MV-4-11 (cell line): ENCODE results near the gene ANKRD10.
A peak's percentile ranks its signal among the peaks of the same experiment; 100 is the strongest.

ENCODE experiments used
- DNase-seq: peaks from one replicate; lab custom pipeline; 2025; lab: John Stamatoyannopoulos, UW

ANKRD10 gene

DNA sequence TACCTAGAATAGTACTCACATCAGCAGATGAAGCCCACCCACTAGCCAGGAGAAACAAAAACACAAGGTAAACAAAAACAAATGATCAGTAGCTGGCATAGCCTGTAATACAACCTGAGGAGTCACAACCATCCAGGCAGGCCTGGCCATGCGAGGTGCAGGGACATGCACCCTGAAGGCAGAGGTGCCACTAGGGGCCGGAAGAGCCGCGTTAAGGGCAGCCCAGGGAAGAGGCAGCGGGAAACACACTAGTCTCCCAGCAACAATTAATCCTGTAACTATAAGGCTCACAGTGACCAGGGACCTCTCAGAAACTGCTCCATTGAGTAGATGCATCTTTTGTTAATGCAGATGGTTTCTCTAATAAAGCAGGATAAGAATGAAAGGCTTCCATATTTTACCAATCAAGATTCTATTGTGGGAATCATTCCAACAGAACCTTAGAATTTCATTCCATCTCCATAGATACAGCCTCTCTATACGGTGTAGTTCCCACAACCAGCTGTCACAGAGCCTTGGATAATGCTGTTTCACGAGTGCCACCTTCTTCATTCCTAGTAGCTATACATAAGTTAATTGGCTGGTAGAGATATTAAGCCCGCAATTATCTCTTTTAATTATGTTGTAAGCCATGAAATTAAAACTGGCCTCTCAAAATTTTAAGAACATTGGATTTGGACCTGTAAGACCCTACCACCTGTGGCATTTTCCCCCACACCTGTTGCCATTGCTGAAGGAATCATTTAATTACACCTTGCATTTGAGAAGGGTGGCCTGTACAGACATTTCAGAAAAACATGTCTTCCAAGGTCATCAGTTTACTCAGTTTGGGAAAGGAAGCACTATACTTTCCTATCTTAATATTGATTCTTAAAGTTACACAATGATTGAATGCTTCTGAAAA, 28.7 kb downstream of the ANKRD10 start:
- DNase-seq: no peak

DNA sequence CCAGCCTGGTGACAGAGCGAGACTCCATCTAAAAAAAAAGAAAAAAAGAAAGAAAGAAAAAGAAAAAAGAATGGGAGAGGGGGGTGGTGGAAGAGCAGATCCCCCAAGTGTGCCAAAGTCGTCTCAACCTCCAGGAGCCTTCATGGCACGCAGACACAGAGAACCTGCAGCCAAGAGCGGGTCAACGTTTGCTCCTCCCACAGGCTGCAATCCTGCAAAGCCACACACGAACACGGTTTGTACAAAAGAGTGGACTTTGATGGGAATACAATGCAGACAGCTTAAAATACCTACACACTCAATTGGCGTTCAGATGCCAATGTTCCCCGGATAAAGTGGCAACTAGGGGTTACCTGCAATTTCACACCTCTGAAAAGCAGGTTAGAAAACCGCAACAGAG, 29.4 kb downstream of the ANKRD10 start:
- DNase-seq: no peak

DNA sequence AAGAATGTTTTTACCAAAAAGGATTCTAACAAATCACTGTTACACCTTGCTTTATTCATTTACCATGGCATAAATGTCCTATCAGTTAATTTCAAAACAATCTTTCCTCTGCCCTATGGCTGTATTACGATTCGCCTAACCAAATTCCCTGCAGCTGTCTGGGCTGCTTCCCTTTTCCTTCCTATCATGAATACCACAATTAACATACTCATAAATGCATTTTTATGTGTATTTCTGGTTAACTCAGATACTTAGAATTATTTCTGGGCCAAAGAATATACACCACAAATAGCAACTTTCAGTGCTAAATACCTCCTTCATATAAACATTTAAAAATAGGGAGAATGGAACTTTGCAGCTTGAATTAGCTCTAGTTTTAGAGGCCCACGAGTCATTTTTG, 30.4 kb downstream of the ANKRD10 start:
- no peak for DNase-seq

DNA sequence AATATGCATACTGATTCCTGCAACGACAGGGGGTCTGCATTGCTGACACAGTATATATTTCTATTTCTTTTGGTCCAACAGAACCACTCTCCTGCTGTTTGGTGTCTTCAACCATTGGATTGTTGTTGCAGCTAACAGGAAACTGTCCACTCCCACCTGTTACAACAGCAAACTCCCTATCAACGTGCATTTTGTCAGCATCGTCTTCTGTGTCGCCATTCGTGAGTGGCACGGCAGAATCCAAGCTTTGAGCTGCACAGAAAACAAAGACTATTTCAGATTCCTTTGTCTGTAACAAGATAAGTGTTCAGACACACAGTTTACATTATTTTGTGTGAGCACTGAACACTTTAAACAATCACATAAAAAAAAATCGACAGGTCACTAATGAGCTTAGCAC, 31.3 kb downstream of the ANKRD10 start:
- DNase-seq: no peak

DNA sequence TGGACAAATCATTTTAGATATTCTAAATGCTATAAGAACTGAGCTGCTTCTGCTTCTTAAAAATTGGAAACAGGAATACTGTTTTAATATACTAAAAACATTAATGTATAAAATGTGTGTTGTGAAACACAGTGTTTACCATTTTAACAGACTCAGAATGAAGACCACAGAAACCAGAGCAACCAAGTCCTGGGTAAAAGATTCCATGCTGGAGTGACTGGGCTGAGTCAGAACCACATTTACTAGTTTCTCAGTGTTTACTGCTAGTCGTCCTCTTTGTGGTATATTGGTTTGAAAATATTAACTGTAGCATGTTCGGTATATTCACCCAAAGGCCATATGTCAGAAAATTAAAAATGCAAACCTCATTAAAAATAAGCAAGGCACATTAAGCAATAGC, 31.9 kb downstream of the ANKRD10 start:
- DNase-seq: no peak

DNA sequence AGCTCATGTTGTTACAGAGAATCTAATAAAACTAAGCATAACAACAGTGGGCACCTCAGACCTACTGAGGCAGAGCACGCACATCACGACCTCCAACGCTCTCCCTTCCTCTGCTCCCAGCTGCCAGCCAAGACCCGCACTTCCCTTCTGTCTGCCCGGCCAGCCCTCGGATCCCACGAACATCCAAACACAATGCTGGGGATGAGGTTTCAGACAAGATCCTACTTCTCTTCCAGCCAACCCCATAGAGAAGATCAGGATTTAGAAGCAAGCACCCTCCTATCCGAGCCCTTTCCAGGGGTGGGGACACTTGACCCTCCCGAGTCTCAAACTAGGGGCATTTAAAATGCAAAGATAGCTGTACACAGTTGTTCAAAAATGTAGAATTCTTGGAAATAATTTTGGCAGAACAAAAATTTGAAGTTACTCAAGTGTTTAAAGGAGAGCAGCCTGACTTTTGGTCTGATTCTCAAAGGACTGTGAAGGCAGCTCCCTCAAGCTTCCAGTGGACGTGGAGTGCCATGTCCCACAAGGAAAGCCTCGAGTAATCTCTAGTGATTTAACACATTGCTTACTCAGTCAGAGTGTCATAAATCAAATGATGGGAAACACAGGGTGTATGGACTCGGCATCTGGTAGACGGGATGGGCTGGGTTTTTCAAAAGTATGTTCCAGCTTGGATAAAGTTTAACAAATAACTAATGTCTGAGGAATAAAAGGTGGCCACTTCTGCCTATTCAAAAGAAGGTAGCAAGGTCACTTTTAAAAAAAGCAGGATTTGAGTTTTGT, 32.8 kb downstream of the ANKRD10 start:
- DNase-seq: no peak

DNA sequence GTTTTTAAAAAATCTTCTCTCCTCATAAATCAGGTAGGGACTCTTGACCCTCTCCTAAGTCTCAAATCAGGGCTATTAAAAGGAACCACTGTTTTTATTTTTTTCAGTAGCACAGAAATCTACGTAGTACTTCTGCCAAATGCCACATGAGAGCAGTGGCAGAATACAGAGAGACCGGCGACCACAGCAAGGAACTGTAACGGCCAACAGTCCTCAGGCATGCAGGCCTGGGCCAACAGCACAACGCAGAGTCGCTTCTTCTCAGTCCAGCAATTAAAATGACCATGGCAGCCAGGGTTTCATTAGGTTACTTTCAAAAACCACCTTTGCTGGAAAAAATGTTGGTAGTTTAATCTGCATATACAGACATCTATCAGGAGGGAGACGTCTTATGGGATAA, 34.2 kb downstream of the ANKRD10 start:
- DNase-seq: no peak

DNA sequence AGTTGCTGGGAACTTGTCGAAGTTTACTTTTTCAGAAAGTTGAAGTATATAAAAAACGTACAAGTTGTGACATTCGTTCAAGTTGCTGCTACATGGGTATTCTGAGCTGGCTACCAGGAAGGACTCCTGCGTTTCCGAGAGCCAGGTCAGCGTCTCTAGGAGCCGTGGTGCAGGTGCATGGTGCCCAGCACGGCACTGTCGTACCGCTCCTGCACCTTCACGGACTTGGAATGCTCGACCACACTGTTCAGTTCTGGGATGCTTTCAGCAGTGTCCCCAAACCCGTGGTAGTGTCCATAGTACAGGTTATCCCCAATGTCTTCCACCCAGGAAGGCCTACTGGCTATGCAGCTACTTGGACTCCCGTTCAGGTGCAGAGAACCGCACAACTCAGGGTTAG, 35.4 kb downstream of the ANKRD10 start:
- DNase-seq: no peak

DNA sequence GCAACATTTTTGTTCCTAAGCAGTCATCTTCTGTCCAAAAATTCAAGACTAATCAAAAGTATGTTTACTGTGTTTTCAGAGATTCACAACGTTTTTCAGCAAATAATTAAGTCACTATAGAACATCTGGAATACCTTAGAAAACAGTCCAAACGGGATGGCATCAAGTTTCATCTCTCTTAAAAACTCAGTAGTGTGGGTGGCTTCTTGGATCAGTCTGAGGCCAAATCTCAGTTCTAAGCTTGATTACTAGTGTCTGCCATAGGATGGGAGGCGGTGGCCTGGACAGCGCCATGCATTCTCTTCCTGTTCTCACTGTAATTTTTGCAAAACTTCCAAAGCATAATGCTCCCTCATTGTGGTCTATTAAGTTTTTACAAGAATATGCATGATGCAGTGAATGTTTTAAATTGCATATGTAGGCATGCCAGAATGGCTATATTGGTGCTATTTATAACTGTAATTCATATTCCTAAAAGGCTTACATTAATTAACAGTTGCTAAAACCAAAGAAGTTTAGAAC, 37.1 kb downstream of the ANKRD10 start:
- DNase-seq: no peak

DNA sequence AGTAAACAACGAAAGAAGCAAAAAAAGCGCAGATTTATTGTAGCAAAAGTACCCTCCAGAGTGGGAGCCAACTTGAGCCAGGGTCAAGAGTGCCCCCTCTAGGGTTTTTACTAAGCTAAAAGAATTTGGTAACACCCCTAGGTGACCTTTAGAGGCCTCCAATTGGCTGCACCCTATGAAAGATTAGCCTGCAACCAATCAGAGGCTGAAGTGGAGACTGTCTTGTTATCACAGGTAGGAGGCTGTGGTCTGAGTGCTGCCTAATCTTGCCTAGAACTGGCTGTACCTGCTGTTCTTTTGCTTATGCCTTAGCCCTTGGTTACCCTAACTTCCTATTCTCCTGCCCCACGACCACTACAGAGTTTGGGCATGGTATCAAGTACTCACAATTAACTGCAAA, 38.3 kb downstream of the ANKRD10 start:
- DNase-seq: no peak

DNA sequence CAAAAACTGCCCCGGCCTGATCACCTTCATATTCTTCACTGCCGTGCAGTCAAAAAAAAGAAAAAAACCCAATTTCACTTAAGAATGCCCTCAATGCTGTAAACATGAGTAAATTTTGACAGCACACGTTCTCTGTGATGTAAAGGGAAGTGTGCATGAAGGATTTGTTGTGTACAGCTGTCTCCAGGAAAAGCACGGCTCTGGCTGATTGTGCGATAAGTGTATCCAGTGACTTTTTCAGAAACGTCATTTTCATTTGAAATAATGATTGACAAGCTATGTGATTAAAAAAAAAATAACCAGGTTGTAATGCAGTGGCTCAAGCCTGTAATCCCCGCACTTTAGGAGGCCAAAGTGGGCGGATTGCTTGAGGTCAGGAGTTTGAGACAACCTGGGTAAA, 39.6 kb downstream of the ANKRD10 start:
- peak; percentile 7 for DNase-seq

DNA sequence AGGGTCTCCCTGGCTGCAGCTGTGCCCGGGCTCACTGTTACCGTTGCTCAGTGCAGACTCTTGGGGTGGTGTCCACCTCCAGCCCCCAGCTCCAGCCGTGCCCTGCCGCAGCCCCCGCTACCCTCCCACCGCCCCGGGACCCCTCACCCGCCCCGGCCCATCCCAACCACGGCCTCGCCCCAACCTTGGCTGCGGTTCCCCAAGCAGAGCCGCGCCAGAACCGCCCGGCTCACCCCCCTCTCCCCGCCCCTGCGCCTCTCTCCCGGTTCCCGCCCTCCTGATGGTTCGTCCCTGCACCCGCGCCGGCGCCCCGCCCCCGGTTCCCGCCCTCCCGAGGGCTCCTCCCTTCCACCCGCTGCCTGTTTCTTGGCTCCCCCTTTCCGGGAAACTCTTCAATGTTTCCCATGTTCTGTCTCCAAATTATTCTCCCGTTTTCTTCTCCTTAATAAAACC, 40.3 kb downstream of the ANKRD10 start:
- DNase-seq: peak; percentile 16

DNA sequence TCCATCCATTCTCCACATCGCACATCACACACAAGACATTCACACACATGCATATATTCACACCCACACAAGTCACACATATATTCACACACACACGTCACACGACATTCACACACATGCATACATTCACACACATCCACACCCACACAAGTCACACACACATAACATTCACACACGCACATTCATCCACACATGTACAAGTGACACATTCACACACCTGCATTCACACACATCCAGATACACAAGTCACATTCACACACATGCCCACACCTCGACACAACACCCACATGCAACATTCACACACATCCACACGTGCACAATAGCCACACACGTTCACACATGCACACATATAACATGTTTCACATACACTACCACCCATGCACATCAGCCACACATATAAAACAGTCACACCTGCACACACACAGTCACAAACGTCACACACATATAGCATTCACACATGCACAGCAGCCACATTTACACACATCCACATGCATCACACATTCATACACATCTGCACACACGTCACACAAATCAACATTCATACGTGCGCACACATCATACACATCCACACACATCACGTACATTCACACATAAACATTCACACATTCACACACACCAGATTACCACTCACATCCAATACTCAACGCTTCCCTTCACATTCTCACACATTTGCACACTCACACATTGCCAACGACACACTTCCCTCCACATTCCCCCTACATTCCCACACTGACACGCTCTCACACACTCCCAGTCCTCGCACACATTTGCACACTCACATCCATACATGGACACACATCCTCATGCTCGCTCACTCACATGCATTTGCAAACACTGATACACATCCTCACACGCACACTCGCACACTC, 41.0 kb downstream of the ANKRD10 start:
- no peak for DNase-seq

DNA sequence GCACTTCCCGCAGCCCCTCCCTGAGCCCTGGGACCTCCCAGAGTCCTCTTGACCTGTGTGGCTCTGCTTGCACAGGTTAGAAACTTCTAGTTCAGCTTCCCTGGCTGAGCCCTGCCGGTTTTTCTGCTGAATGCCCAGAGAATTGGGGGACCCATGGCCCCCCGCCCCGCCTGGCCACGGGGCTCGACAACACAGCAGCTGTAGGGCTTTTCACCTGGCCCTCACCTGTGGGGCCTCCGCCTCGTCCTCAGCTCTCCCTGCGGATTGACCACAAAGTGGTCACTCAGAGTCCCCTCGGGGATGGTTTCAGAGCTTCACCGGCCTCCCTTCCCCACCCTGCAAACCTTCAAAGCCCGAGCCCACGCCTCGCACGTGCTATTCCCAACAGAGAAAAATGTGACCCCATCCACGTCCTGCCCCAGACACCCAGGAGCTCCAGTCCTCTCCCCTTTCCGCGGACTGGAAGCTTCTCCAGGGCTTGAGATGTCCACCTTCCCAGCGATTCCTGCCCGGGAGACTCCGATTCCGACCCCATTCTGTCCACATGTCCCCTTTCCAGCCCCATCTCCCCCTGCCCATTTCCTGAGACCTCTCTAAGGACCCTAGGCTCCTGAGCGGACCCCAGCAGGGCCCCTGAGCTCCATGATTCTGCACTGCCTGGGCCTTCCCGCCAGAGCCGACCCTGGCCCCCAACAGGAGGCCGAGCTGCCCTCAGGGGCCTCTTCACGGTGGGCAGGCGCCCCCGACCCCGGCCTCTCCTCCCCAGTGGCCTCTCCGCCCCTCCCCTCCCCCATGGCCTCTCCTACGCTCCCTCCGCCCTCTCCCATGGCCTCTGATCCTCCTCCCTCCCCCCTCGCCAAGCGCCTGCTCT, 41.9 kb downstream of the ANKRD10 start:
- no peak for DNase-seq

DNA sequence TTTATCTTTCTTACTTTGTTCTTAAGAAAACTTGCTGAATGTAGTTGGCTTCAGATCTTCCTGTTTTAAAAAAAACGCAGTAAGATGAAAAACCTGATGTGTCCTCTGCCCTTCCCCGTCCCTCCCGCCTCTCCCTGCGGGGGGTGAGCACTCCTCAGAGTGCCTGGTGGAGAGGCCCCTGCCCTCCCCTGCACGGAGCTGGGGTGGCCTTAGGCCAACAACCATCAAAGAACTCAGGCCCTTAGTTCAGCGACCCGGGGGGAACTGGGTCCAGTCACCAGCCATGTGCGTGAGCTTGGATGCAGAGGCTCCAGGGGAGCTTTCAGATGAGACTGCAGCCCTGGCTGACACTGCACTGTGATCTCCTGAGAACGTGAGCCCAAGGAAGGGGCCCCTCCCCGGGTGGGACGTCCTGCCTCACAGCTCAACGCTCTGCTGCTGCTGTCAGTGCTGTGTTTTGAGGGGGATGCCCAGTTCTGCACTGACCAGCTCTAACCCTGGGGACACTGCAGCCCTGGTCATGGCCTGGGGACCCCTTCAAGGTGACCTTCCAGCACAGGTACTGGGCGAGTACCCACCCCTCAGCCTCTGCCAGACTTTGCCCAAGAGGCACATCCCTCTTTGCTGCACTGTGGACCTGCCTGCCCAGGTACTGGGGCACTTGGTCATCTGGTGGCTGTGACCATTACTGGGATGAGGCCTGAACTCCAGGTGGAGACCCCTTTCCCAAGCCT, 42.7 kb downstream of the ANKRD10 start:
- DNase-seq: no peak

DNA sequence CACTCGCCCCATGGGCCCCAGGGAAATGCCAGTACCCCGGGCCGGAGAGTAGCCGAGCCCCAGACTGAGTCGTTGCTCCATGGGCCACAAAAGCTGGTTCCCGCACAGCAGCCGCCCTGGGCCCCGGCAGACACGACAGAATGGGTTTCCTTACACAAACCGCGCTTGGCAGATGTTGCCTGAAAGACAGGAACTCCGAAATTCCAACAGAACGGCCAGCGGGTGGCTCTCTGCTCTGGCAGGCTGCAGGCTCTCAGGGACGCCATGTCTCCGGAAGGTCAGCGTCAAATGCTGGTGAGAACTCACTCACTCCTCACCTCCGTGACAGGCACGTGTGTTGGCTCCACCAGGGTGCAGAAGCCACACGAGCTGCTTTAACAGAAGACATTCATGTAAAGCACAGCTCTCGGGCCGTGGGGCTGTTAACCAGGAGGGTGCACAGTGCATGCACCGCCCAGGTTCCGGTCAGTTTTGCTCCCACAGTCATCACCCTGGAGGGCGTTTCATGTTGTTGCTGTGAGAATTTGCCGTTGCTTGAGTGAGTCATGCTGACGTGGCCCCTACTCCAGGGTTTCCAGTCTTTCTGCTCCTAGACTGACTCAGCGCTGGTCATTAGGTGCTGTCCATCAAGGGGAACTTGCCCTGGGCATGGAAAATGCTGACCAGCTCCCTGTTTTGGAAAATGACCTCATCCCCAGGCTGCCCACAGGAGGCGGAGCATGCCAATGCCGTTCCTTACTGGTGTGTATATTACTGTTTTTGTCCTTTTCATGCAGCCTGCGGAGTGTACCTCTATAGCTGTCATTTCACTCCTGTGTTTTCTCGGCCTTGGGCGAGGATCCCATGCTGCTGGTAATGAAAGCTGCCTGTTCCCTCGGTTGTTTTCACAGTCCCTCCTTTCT, 44.8 kb downstream of the ANKRD10 start:
- peak; percentile 81 for DNase-seq

DNA sequence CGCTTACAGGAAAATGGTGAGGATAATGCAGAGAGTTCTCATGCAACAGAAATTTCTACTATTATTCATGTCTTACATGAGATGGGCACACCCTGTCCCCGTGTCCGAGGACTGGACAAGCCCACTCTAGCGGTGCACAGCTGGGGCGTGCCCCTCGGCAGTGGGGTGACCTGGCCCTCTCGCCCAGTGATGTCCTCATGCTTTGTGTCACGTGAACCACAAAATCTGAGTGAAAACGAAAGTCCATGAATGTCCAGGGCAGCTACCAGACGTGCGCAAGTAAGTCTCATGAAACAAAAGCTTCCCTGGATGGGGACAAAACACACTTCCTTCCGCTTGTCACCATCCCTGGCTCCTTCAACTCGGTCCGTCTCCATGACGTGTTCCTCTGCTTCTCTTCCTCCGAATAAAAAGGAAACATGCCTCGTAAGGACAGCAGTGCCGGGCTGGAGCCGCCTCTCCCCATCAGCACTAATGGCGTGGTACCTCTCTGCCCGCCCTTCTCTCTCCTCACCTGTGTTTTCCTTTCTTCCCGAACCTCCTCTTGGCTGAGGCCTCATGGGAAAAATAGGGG, 45.6 kb downstream of the ANKRD10 start:
- no peak for DNase-seq

DNA sequence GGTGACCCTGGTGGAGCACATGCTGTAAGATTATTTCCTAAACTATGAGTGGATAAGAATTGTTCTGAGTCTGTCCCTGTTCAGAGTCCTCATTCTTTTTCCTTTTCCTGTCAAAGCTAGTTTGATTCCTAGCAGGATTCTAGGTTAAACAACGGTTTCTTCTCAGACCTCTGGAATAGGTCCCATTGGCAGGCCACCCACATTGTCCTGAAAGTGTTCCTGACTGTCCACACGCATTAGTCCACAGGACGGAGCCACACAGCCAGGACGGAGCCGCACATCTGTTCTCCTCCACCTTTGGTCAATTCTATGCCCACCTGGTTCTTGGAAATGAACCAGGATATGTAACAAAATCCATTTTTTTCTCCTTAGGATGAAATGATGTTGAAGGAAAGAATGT, 46.1 kb downstream of the ANKRD10 start:
- no peak for DNase-seq

DNA sequence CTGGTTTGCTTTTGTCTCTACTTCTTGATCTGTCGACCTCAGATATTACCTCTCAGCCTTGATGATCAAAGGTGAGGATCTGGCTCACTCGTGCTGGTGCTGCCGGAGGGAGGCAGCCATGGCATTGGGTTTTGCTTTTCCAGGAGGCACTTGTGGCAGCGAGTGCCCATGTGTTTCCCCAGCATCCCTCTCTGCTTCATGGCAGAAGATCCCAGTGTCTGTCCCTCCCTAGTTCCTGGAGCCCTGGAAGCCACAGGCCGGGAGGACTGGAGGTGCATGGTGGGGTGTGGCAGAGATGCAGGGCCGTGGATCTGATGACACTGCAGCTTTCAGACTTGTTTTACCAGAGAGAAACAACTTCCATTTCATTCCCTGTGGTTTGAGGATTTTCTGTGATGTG, 47.5 kb downstream of the ANKRD10 start:
- DNase-seq: no peak
